GM18499 (cell line): Measurements from ENCODE around the gene TIMELESS.
"Not testable (repeated sequence)": the region's sequence is repeated elsewhere in the genome, so short reads cannot be mapped to it uniquely, and the experiment has no call there.

Experiments used
- ATAC-seq: cut with Tn5 transposase; IDR thresholded peaks from one replicate; pipeline ENCODE4 v1.9.1; 2021; ENCODE audit warnings: moderate number of reproducible peaks; ENCODE audit not compliant: insufficient read depth, unreplicated experiment

TIMELESS gene

DNA sequence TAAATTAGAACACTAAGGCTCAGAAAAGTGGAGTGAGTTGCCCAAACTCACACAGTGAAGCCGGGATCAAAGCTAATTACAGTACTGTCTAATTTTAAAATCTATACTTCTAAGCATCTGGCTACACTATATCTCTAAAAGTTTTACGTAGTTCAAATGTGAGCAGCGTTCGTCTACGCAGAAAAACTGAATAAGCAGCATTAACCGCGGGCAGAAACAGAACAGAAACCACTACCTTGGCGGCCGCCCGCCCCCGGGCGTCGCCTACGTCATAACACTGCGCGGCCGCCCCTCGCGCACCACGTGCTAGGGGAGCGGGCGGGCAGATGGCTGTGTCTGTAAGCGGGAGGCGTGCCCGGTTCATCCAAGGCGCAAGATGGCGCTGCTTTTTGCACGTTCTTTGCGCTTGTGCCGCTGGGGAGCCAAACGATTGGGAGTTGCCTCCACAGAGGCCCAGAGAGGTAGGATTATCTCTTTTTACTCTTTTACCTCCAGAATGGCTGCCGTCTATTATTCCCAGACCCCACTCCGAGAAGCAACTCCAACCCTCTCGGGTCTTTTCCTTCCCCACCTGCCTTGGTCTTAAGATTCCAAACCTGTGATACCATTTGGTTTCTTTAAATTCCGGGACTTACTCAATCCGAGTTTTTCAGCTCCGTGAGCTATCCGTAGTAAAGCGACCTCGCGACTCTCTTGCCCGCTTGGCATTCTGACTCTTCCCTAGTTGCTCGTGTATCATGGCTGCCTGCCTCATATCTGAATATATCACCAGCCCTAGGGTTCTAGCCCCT is 19.2 kb upstream of the TIMELESS start, which contains the start of gene SPRYD4:
TSS of gene SPRYD4 (plus strand) at position 363 of the 791 bp plus-strand sequence. CDS start at position 377, 14 bp downstream.
- peak; percentile 59 for ATAC-seq

DNA sequence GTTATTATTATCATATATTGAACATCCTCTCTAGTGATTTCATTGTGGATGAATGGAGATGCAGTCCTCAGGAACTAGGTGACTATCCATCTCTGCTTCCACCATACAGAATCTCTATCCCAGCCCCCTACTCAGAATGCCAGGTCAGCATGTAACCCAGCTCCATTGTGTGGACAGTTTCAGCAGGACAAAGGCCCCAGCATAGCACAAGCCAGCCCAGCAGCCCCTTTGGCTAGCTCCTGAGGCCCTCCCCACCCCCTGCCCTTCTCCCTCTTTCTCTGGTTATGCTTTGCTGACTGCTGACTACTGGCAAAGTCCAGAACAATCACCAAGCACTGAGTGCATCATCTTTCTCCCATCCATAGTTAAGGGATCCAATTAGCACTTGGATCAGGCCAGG is 13.3 kb upstream of the TIMELESS start:
- no peak for ATAC-seq

DNA sequence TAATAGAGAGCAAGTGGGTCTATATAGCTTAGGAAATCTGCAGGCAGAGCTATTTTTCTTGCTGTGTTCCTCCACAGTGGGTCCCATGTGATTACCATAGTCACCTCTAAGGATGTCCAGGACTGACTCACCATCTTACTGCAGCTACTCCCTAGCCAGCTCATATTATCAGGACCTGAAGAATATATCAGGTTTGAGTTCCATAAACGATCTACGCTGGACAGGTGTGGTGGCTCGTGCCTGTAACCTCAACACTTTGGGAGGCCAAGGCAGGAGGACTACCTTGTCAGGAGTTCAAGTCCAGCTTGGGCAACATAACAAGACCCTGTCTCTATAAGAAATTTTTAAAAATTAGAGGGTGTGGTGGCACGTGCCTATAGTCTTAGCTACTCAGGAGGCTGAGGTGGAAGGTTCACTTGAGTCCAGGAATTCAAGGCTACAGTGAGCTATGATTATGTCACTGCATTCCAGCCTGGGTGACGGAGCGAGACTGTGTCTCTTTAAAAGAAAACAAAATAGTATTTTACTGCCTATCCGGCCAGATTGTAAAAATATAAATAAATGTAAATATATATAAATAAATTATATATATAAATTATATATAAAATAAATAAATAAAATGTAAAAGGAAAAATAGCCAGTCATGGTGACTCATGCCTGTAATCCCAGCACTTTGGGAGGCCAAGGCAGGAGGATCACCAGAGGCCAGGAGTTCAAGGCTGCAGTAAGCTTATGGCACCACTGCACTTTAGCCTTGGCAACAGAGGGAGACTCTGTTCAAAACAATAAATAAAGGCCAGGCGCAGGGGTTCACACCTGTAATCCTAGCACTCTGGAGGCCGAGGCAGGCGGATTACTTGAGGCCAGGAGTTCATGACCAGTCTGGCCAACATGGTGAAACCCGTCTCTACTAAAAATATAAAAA is 12.3 kb upstream of the TIMELESS start:
- no peak for ATAC-seq

- no peak for ATAC-seq
These were observed 8.6 kb upstream of the TIMELESS start for GRCh38 chr12:56457817-56458216.

GRCh38 chr12:56454557-56454956 is 5.3 kb upstream of the TIMELESS start, which contains the start of gene MIP:
MIP (minus strand) TSS chr12:56454657; CDS start chr12:56454613, 44 bp downstream.
- no peak for ATAC-seq

DNA sequence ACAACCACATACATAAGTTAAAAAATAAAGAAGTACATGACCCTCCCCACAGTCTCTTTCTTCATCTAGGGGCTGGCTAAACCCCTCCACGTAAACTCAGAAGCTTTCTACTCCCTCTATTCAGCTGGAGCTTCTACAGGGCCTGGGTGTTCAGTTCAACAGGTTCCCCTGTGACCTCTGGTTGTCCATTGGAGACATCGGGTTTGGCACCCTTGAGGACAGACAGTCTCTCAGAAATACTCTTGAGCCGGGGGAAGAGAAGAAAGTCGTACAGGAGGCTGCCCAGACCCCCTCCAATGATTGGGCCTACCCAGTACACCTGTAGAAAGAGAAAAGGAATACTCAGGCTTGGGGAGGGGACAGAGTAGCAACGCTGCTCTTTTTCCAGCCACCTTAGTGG is 1.9 kb upstream of the TIMELESS start:
- no peak for ATAC-seq

- ATAC-seq: no peak
These were observed 1.0 kb upstream of the TIMELESS start for GRCh38 chr12:56450241-56450640.

DNA sequence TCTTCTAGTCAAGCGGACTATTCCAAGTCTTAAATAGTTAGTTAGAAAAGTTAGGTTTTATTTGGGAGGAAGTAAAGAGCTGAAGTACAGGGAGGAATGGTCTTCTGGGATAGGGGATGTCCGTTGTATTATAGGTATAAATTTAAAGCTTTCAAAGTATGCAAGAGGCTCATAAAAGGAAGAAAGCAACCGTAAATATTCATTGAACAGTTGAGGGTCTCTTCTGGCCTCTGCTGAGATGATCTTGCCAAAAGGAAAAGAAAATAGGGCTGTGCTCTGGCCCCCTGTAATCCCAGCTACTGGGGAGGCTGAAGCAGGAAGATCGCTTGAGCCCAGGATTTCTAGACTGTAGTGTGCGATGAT is 377 bp upstream of the TIMELESS start:
- no peak for ATAC-seq

DNA sequence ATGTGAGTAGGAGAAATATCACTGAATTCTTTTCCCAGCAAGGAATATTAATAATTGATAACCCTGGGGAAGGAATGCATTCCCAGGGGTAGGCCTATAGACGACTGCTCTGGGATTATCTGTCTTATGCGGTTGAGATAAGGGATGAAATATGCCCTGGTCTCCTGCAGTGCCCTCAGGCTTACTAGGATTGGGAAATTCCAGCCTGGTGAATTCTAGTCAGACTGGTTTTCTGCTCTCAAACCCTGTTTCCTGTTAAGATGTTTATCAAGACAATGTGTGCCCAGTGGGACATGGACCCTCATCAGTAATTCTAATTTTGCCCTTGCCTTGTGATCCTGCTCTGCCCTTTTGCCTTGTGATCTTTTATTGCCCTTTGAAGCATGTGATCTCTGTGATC is 6.0 kb downstream of the TIMELESS start:
- not testable (repeated sequence) for ATAC-seq

- no peak for ATAC-seq
These were observed 11.6 kb downstream of the TIMELESS start for GRCh38 chr12:56437430-56438176.

DNA sequence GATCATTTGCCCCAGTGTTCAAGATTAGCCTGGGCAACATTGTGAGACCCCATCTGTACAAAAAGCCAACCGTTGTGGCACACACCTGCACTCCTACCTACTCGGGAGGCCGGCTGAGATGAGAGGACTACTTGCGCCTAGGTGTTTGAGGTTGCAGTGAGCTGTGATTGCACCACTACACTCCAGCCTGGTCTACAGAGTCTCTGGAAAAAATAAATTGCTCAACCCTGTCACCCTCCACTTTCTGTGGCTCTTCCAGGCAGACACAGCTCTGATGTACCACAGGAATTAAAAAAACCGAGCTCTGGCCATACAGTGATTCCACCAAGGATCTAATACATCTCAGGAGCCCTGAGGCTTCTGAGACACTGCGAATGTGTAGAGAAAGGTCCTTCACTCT is 14.4 kb downstream of the TIMELESS start:
- no peak for ATAC-seq

- ATAC-seq: no peak
These were observed 17.4 kb downstream of the TIMELESS start for GRCh38 chr12:56431850-56432249.

DNA sequence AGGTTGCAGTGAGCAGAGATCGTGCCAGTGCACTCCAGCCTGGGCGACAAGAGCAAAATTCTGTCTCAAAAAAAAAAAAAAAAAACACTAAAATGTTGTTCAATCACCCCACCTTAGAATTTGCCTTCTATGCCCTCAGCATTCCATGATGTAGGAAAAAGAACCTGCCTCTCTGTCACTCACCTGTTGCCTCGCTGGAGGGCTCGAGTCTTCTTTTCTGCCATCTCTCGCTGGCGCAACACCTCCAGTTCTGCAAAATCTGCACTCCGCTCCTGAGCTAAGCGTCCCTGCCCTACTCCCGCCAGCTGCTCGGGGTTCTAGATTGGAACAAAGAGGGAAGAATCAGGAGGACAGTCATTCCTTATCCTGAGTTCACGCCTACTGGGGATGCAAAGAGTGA is 17.9 kb downstream of the TIMELESS start:
- no peak for ATAC-seq

DNA sequence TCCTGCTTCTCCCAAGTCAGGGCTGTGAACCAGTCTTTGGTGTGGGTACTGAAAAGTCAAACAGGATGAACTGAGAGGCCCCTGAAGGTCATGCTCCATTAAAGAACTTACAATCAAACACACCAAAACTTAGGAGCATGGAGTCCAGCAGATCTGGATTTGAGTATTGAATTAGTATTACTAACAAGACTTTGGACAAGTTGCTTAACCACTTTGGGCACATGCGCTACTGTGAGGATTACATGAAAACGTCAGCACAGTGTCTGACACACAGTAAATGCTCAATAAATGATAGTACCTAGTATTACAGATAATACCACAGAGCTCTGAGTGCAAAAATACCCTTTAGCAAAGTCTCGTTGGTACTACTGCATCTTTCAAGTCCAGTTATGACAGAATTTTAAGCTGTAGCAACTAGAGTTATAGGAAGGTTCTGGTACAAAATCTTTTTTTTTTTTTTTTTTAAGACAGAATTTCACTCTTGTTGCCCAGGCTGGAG is 23.2 kb downstream of the TIMELESS start:
- ATAC-seq: no peak

GRCh38 chr12:56425193-56425592 is 24.0 kb downstream of the TIMELESS start:
- ATAC-seq: no peak

DNA sequence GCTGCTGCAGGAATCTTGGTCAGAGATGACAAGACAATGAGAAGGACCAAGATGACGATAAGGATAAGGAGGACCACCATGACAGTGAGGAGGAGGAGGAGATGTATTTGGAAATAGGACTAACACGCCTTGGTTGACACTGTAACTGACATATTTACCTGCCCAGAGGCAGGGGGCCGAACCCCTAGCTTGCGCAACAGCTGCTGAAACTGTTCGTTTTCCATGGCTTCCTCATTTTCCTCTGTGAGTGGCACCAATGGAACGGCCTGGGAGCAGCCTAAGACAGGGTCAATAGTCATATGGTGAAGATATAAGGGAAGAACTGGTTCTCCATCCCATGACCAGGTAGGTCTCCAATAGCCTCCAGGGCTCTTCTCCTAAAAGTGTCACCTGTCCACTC is 28.8 kb downstream of the TIMELESS start:
- ATAC-seq: no peak

DNA sequence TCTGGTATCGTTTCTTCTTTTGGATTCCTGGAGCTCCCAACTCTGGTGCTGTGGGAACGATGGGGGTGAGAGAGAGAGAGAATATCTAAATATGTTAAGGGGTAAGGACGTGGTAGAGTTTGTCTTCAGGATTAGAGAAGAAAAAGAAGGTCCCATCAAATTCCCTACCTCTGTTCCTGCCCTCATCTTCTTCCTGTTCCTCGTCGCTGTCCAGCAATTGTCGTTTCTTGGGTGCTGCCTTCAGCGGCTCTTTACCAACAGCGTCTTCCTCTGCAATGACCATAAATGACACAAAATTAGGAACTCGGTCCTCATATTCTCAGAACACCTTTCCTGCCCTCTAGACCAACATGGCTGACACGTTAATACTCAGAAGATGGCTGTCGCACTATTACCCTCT is 31.5 kb downstream of the TIMELESS start:
- no peak for ATAC-seq

- no peak for ATAC-seq
These were observed 34.8 kb downstream of the TIMELESS start for GRCh38 chr12:56414401-56414800.

GRCh38 chr12:56413392-56413791 is 35.8 kb downstream of the TIMELESS start:
- ATAC-seq: no peak
